Measurements from ENCODE around the gene PLPP2.

DNA sequence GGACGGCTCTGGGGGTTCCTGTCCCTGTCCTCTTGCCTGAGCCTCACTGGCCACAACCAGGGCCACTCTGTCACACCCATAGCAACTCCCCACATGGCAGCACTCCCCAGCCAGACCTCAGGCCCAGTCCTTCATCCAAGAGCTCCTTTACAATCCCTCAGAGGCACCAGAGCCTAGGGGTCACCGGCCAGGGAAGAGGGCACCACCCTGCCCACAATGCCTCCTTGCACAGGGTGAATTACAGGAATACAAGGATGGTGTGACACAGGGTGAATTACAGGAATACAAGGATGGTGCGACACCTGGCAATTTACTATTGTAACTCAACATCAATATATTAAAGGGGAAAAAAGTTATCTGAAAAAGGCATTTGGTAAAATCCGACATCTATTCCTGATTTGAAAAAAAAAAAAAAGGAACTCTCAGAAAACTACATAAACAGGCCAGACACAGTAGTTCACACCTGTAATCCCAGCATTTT, 36.9 kb upstream of the PLPP2 start:
- TF ChIP-seq, protein P1, sequence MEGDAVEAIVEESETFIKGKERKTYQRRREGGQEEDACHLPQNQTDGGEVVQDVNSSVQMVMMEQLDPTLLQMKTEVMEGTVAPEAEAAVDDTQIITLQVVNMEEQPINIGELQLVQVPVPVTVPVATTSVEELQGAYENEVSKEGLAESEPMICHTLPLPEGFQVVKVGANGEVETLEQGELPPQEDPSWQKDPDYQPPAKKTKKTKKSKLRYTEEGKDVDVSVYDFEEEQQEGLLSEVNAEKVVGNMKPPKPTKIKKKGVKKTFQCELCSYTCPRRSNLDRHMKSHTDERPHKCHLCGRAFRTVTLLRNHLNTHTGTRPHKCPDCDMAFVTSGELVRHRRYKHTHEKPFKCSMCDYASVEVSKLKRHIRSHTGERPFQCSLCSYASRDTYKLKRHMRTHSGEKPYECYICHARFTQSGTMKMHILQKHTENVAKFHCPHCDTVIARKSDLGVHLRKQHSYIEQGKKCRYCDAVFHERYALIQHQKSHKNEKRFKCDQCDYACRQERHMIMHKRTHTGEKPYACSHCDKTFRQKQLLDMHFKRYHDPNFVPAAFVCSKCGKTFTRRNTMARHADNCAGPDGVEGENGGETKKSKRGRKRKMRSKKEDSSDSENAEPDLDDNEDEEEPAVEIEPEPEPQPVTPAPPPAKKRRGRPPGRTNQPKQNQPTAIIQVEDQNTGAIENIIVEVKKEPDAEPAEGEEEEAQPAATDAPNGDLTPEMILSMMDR (IDR thresholded peaks at IDR 0.05) = no peak
- TF ChIP-seq POLR2AphosphoS5 (IDR thresholded peaks at IDR 0.05; ENCODE audit: low read depth, low read length) = no peak
- TF ChIP-seq SIN3A (IDR thresholded peaks at IDR 0.05; ENCODE audit: borderline replicate concordance, insufficient read depth, low read depth, low read length) = no peak
- TF ChIP-seq, protein P2, sequence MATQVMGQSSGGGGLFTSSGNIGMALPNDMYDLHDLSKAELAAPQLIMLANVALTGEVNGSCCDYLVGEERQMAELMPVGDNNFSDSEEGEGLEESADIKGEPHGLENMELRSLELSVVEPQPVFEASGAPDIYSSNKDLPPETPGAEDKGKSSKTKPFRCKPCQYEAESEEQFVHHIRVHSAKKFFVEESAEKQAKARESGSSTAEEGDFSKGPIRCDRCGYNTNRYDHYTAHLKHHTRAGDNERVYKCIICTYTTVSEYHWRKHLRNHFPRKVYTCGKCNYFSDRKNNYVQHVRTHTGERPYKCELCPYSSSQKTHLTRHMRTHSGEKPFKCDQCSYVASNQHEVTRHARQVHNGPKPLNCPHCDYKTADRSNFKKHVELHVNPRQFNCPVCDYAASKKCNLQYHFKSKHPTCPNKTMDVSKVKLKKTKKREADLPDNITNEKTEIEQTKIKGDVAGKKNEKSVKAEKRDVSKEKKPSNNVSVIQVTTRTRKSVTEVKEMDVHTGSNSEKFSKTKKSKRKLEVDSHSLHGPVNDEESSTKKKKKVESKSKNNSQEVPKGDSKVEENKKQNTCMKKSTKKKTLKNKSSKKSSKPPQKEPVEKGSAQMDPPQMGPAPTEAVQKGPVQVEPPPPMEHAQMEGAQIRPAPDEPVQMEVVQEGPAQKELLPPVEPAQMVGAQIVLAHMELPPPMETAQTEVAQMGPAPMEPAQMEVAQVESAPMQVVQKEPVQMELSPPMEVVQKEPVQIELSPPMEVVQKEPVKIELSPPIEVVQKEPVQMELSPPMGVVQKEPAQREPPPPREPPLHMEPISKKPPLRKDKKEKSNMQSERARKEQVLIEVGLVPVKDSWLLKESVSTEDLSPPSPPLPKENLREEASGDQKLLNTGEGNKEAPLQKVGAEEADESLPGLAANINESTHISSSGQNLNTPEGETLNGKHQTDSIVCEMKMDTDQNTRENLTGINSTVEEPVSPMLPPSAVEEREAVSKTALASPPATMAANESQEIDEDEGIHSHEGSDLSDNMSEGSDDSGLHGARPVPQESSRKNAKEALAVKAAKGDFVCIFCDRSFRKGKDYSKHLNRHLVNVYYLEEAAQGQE (IDR thresholded peaks at IDR 0.05; ENCODE audit: insufficient read depth in 1 of 2, low read depth in 2 of 2, low read length in 1 of 2) = no peak
